Measurements from ENCODE around the gene DEDD2. TPM values are rescaled to one million over a fixed set of nuclear protein-coding genes. Genes with fewer than 3 reads are reported as not detected.
A peak's percentile ranks its signal among the peaks of the same experiment; 100 is the strongest.

Gene DEDD2
- total and polyA plus RNA-seq, 4 donors: 21.5 to 30.2 (median 25.9) TPM

GRCh38 chr19:42254089-42254849, 36.8 kb upstream of the DEDD2 start:
- H3K27me3 ChIP-seq (ENCODE audit: control insufficient read depth, insufficient read depth, low read length): no peaks in the 10 kb centered on the region
- peaks cover 16% of the 10 kb centered on the region for H3K36me3 ChIP-seq (ENCODE audit: control insufficient read depth, insufficient read depth, low read length)
- peak overlapping the region; percentile 98 for H3K4me3 ChIP-seq (ENCODE audit: low read depth, low read length)
- peaks cover 59% of the 10 kb centered on the region for H3K4me1 ChIP-seq (ENCODE audit: control insufficient read depth, insufficient read depth, low read length)
- WGBS (ENCODE audit: insufficient coverage): 0% methylated on average over 63 of the region's 70 CpGs
- DNase-seq (ENCODE audit: low read depth in 4 of 6, low spot score in 6 of 6): peak in 3 of 6 donors; percentile 68 to 93 (median 86)
- peak overlapping the region; percentile 99 for H3K27ac ChIP-seq (ENCODE audit: low read depth, low read length)
- H3K9me3 ChIP-seq (ENCODE audit: control insufficient read depth, insufficient read depth, low read length): no peaks in the 10 kb centered on the region

DNA sequence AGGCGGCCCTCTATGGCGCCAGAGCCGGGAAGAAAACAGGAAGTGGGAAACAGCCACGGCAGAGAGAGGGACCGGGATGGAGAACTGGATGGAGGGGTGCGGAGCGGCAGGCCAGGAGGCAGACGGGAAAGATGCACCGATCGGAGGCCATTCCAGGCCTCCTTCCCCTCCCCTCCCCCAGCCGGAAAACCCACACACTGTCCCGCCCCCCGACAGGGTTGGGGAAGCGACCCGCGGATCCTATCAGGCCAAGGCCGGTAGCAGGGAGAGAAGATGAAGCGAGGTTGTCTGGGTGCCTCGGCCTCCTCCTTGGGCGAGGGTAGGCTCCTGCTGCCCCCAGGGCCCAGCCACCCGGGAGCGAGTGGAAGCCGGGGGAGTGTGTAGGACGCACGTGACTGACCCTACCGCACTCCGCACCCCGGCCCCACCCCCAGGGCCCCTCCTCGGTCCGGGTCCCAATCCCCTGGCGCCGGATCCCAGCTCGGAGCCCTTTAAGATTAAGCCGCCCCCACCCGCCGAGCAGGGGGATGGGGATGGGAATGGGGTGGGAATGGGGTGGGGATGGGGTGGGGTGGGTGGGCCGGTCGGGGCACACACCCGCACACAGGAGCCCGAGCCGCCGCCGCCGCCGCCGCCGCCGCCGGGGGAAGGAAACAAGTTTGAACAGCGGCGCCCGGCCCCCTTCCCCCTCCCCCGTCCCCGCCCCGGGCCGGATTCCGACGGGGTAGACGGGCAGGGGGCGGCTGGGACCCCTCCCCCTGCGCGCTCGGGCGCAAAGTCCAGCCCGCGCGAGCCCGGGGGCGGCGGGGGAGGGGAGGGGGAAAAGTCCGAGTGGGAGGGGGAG, 36.0 kb upstream of the DEDD2 start:
- 2% methylated on average over 6 of the region's 71 CpGs for WGBS (ENCODE audit: insufficient coverage)
- Histone ChIP-seq H3K27ac (ENCODE audit: low read depth, low read length) (peak overlapping the region; percentile 99), H3K4me3 (ENCODE audit: low read depth, low read length) (peak overlapping the region; percentile 98), H3K36me3 (ENCODE audit: control insufficient read depth, insufficient read depth, low read length) (peaks cover 24% of the 10 kb centered on the region), H3K27me3 (ENCODE audit: control insufficient read depth, insufficient read depth, low read length) (no peaks in the 10 kb centered on the region), H3K4me1 (ENCODE audit: control insufficient read depth, insufficient read depth, low read length) (peaks cover 66% of the 10 kb centered on the region), H3K9me3 (ENCODE audit: control insufficient read depth, insufficient read depth, low read length) (no peaks in the 10 kb centered on the region)
- peak in 2 of 6 donors; percentile 18 to 74 for DNase-seq (ENCODE audit: low read depth in 4 of 6, low spot score in 6 of 6)

GRCh38 chr19:42252365-42253244, 35.1 kb upstream of the DEDD2 start:
- H3K4me3 ChIP-seq (ENCODE audit: low read depth, low read length): peak overlapping the region; percentile 98

DNA sequence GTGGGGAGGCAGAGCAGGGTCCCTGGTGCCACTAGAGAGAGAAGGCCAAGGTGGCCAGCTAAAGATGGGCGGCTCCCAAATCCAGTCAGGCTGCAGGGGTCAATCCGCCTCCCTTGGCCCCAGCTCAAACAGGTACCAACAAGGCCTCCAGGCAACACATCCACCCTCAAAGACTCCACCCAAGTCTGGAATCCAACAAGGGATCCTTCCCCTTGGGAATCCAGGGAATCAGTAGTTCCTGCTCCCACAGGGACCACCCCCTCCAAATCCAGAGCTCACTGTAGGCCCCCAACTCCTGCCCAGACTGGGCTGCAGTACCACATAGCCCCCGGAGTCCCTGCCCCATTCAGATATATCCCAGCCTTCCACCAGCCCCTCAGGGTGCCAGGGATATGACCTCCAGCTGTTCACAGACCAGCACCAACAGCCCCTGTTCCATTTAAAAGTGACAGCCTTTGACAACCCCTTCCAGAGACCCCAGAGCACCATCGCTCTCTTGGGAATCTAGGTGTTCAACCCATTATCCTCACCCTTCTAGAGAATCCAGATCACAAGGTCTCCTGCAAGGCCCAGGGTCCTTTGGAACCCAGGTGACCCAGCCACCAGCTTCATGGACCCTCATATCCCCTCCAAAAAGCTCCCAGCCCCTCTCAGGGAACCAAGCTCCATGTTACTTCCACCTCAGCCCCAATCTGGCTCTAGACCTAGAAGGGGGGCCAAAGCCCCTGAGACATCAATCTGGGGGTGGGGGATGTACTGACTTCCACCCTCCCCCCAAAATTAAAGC, 34.3 kb upstream of the DEDD2 start:
- DNase-seq (ENCODE audit: low read depth in 4 of 6, low spot score in 6 of 6): peak in 1 of 6 donors; percentile 9
- Histone ChIP-seq H3K4me1 (ENCODE audit: control insufficient read depth, insufficient read depth, low read length) (peaks cover 74% of the 10 kb centered on the region), H3K27me3 (ENCODE audit: control insufficient read depth, insufficient read depth, low read length) (no peaks in the 10 kb centered on the region), H3K27ac (ENCODE audit: low read depth, low read length) (peak overlapping the region; percentile 97), H3K9me3 (ENCODE audit: control insufficient read depth, insufficient read depth, low read length) (no peaks in the 10 kb centered on the region), H3K4me3 (ENCODE audit: low read depth, low read length) (peak overlapping the region; percentile 98), H3K36me3 (ENCODE audit: control insufficient read depth, insufficient read depth, low read length) (peaks cover 40% of the 10 kb centered on the region)
- 81% methylated on average over 3 of the region's 4 CpGs for WGBS (ENCODE audit: insufficient coverage)

More at GRCh38 chr19:42252365-42253244, 35.1 kb upstream of the DEDD2 start:
- Histone ChIP-seq H3K36me3 (ENCODE audit: control insufficient read depth, insufficient read depth, low read length) (peaks cover 32% of the 10 kb centered on the region), H3K9me3 (ENCODE audit: control insufficient read depth, insufficient read depth, low read length) (no peaks in the 10 kb centered on the region), H3K27me3 (ENCODE audit: control insufficient read depth, insufficient read depth, low read length) (no peaks in the 10 kb centered on the region), H3K4me1 (ENCODE audit: control insufficient read depth, insufficient read depth, low read length) (peaks cover 69% of the 10 kb centered on the region), H3K27ac (ENCODE audit: low read depth, low read length) (peak overlapping the region; percentile 97)
- WGBS (ENCODE audit: insufficient coverage): 6% methylated on average over 13 of the region's 27 CpGs
- DNase-seq (ENCODE audit: low read depth in 4 of 6, low spot score in 6 of 6): peak in 3 of 6 donors; percentile 64 to 92 (median 83)

DNA sequence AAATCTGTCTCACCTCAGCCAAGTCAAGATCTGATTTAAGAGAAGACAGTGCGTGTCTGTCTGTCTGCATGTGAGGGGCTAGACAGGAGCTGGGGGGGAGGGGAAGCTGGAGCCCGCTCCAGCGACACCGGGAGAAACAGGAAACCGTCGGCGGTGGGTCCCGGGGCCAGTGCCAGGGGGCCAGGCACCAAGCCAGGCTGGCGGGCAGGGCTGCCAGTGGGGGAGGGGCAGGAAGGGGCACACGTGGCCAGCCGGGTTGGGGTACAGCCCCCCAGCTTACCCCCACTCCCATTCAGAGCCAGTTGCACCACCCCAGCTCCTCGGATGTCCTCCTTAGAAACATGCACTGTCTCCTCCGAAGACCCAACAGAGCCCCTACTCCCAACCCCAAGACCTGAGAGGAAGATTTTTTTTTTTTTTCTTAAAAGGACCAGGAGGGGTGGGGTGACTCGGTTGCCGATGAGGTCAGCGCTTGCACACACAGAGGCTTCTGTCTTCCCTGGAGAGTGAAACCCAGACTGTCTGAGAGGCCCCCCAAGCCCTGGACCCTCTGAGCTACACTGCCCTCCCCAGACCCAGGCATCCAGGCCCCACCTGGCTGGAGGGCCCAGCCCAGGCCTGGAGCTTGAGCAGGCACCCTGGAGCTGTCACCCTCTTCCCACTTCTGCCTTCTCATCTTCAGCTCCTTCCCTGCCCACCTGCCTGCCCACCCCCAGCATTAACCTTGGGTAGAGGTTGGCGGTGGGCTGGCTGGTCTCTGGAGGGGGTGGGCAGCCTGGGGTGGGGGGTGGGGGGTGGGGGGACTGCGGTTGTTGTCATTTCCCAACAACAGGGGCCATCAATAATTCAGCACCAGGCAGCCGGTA, 33.4 kb upstream of the DEDD2 start:
- no peaks in the 10 kb centered on the region for H3K27me3 ChIP-seq (ENCODE audit: control insufficient read depth, insufficient read depth, low read length)
- peak in 2 of 6 donors; percentile 65 to 73 for DNase-seq (ENCODE audit: low read depth in 4 of 6, low spot score in 6 of 6)
- H3K36me3 ChIP-seq (ENCODE audit: control insufficient read depth, insufficient read depth, low read length): peaks cover 41% of the 10 kb centered on the region
- peaks cover 75% of the 10 kb centered on the region for H3K4me1 ChIP-seq (ENCODE audit: control insufficient read depth, insufficient read depth, low read length)
- peak overlapping the region; percentile 97 for H3K27ac ChIP-seq (ENCODE audit: low read depth, low read length)
- no peaks in the 10 kb centered on the region for H3K9me3 ChIP-seq (ENCODE audit: control insufficient read depth, insufficient read depth, low read length)
- H3K4me3 ChIP-seq (ENCODE audit: low read depth, low read length): peak overlapping the region; percentile 9
- 5% methylated on average over 9 of the region's 19 CpGs for WGBS (ENCODE audit: insufficient coverage)

GRCh38 chr19:42250183-42250665, 32.7 kb upstream of the DEDD2 start:
- DNase-seq (ENCODE audit: low read depth in 4 of 6, low spot score in 6 of 6): no peak
- peaks cover 75% of the 10 kb centered on the region for H3K4me1 ChIP-seq (ENCODE audit: control insufficient read depth, insufficient read depth, low read length)
- peak overlapping the region; percentile 97 for H3K27ac ChIP-seq (ENCODE audit: low read depth, low read length)
- H3K36me3 ChIP-seq (ENCODE audit: control insufficient read depth, insufficient read depth, low read length): peaks cover 41% of the 10 kb centered on the region
- H3K27me3 ChIP-seq (ENCODE audit: control insufficient read depth, insufficient read depth, low read length): no peaks in the 10 kb centered on the region
- no peak overlapping the region for H3K4me3 ChIP-seq (ENCODE audit: low read depth, low read length)
- no peaks in the 10 kb centered on the region for H3K9me3 ChIP-seq (ENCODE audit: control insufficient read depth, insufficient read depth, low read length)
- WGBS (ENCODE audit: insufficient coverage): 41% methylated on average over 15 of the region's 15 CpGs

DNA sequence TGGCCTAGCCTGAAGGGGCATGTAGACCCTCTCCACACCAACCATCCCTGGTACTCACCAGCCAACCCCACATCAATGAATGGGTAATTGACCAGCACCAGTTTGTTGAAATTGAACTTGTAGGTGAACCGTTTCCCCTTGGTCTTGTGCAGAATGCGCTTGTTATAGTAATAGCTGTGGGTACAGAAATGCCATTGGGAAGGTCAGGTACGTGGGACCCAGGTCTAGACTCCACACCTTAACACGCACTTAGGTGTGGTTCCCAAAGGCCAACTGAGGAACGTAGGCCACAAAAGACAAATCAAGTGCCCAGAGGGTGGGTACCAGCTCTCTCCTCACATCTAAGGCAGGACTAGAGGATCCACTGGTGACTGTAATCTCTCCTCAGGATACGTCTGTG, 32.3 kb upstream of the DEDD2 start:
- peak overlapping the region; percentile 97 for H3K27ac ChIP-seq (ENCODE audit: low read depth, low read length)
- no peak for DNase-seq (ENCODE audit: low read depth in 4 of 6, low spot score in 6 of 6)

DNA sequence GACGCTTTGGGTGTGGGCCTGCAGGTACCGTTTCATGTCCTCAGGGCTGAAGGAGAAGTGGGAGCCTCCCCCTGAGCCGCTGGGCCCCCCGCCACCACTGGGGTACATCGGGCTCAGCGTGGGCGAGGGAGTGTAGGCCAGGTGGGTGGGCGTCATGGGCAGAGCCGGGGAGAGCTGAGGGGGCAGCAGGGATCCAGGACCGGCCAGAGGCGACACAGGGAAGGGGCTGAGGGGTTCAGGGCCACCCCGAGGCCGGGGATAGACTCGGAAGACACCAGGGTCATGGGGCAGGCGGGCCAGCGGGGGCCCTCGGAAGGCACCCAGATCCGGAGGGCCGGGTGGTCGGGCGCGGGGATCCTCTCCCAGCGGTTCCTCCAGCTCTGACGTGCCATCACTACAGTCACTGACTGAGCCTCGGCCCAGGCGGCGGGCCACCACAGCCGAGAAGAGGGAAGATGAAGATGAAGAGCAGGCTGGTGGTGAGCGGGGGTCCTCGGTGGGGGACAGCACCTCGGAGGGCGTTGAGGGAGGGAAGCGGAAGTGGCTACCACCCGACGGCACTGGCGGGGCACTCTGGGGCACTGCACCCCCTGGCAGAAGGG, 31.8 kb upstream of the DEDD2 start:
- H3K4me3 ChIP-seq (ENCODE audit: low read depth, low read length): no peak overlapping the region
- peaks cover 82% of the 10 kb centered on the region for H3K4me1 ChIP-seq (ENCODE audit: control insufficient read depth, insufficient read depth, low read length)
- no peaks in the 10 kb centered on the region for H3K9me3 ChIP-seq (ENCODE audit: control insufficient read depth, insufficient read depth, low read length)
- no peak overlapping the region for H3K27ac ChIP-seq (ENCODE audit: low read depth, low read length)
- WGBS (ENCODE audit: insufficient coverage): 93% methylated on average over 34 of the region's 36 CpGs
- DNase-seq (ENCODE audit: low read depth in 4 of 6, low spot score in 6 of 6): no peak
- H3K36me3 ChIP-seq (ENCODE audit: control insufficient read depth, insufficient read depth, low read length): peaks cover 41% of the 10 kb centered on the region
- H3K27me3 ChIP-seq (ENCODE audit: control insufficient read depth, insufficient read depth, low read length): no peaks in the 10 kb centered on the region

More for the DNA sequence above, 32.3 kb upstream of the DEDD2 start:
- H3K27me3 ChIP-seq (ENCODE audit: control insufficient read depth, insufficient read depth, low read length): no peaks in the 10 kb centered on the region
- H3K36me3 ChIP-seq (ENCODE audit: control insufficient read depth, insufficient read depth, low read length): peaks cover 41% of the 10 kb centered on the region
- H3K9me3 ChIP-seq (ENCODE audit: control insufficient read depth, insufficient read depth, low read length): no peaks in the 10 kb centered on the region
- no peak overlapping the region for H3K4me3 ChIP-seq (ENCODE audit: low read depth, low read length)
- 82% methylated on average over 3 of the region's 6 CpGs for WGBS (ENCODE audit: insufficient coverage)
- H3K4me1 ChIP-seq (ENCODE audit: control insufficient read depth, insufficient read depth, low read length): peaks cover 78% of the 10 kb centered on the region

Measured in spinal cord (tissue), 10 donors.